ENCODE results near the gene TASP1. TPM values are rescaled to one million over a fixed set of nuclear protein-coding genes. Genes with fewer than 3 reads are reported as not detected.

The TASP1 gene
- total RNA-seq, 1 donor: 9.4 TPM

DNA sequence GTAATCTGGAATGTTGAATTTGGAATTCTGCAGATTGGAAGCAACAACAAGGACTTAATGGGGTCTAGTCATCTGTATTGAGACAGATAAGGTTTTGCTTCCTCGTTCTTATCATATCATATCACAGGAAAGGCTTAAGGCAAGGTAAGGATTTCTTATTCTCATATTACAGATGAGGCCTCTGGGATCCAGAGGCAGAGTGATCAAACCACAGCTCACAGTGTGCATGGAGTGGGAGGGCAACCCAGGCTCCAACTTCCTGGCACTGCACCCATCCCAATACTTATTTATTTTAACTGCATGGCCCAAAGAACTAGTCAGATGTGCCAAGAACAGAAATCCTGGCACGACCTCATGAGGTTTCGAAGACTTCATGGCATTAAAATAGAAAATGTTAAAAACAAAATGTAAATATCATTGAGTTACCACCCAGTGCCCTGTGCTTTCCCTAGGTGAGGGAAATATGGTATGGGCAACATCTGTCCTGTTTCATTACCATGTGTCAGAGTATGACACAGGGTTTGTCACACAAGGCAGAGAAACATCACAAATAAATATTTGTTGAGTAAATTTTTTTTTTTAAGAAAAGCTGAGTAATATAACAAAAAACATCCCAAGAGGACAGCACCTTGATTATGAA, 225.8 kb downstream of the TASP1 start:
- no peaks in the 10 kb centered on the region for H4K20me1 ChIP-seq (ENCODE audit: insufficient read depth, low read length)
- TF ChIP-seq, protein P1, sequence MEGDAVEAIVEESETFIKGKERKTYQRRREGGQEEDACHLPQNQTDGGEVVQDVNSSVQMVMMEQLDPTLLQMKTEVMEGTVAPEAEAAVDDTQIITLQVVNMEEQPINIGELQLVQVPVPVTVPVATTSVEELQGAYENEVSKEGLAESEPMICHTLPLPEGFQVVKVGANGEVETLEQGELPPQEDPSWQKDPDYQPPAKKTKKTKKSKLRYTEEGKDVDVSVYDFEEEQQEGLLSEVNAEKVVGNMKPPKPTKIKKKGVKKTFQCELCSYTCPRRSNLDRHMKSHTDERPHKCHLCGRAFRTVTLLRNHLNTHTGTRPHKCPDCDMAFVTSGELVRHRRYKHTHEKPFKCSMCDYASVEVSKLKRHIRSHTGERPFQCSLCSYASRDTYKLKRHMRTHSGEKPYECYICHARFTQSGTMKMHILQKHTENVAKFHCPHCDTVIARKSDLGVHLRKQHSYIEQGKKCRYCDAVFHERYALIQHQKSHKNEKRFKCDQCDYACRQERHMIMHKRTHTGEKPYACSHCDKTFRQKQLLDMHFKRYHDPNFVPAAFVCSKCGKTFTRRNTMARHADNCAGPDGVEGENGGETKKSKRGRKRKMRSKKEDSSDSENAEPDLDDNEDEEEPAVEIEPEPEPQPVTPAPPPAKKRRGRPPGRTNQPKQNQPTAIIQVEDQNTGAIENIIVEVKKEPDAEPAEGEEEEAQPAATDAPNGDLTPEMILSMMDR (IDR thresholded peaks at IDR 0.05; ENCODE audit: extremely low read depth, low read depth, low read length): no peak
- no peak for DNase-seq (ENCODE audit: insufficient read length, low spot score, missing footprints)
- no peak overlapping the region for H3K4me3 ChIP-seq (ENCODE audit: insufficient read depth, low read length)
- no peaks in the 10 kb centered on the region for H3K9me3 ChIP-seq (ENCODE audit: low read depth, low read length)
- H3K27me3 ChIP-seq (ENCODE audit: insufficient read depth, low read length): no peaks in the 10 kb centered on the region
- H3K27ac ChIP-seq (ENCODE audit: low read depth, low read length): no peak overlapping the region
- H3K36me3 ChIP-seq (ENCODE audit: insufficient read depth, low read length): no peaks in the 10 kb centered on the region
- H3K79me2 ChIP-seq (ENCODE audit: insufficient read depth, low read length): no peaks in the 10 kb centered on the region
- H3K4me1 ChIP-seq (ENCODE audit: insufficient read depth, low read length): no peaks in the 10 kb centered on the region
- H3K4me2 ChIP-seq (ENCODE audit: insufficient read depth, low read length): no peak overlapping the region
- H2AFZ ChIP-seq (ENCODE audit: low read length): no peak overlapping the region

DNA sequence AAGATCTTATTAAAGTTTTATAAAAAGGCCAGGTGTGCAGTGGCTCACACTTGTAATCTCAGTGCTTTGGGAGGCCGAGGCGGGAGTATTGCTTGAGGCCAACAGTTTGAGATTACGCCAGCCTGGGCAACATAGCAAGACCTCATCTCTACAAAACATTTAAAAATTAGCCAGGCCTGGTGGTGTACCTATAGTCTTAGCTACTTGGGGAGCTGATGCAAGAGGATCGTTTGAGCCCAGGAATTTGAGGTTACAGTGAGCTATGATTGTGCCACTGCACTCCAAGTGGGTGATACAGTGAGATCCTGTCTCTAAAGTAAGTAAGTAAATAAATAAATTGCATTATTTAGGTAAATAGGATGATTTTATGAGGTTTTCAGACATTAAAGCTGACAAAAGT, 234.4 kb downstream of the TASP1 start:
- Histone ChIP-seq H3K4me3 (ENCODE audit: insufficient read depth, low read length) (no peak overlapping the region), H3K9me3 (ENCODE audit: low read depth, low read length) (no peaks in the 10 kb centered on the region), H3K79me2 (ENCODE audit: insufficient read depth, low read length) (no peaks in the 10 kb centered on the region), H3K36me3 (ENCODE audit: insufficient read depth, low read length) (no peaks in the 10 kb centered on the region), H4K20me1 (ENCODE audit: insufficient read depth, low read length) (no peaks in the 10 kb centered on the region), H3K4me1 (ENCODE audit: insufficient read depth, low read length) (no peaks in the 10 kb centered on the region), H3K27ac (ENCODE audit: low read depth, low read length) (no peak overlapping the region), H2AFZ (ENCODE audit: low read length) (no peak overlapping the region), H3K4me2 (ENCODE audit: insufficient read depth, low read length) (no peak overlapping the region), H3K27me3 (ENCODE audit: insufficient read depth, low read length) (no peaks in the 10 kb centered on the region)
- no peak for DNase-seq (ENCODE audit: insufficient read length, low spot score, missing footprints)
- TF ChIP-seq, protein P1 (IDR thresholded peaks at IDR 0.05; ENCODE audit: extremely low read depth, low read depth, low read length): no peak

DNA sequence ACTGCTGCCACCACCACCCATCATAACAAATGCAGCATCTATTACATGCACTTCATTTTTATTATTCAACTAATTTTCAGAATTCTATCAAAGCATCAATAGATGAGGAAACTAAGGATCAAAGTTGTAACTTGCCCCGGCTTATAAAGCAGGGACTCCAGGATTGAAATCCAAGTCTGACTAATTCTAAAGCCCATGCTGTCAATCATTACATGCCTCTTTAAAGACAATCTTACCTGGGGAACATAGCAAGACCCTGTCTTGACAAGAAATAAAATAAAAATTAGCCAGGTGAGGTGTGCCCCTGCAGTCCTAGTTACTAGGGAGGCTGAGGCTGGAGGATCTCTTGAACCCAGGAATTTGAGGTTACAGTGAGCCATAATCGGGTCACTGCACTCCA, 235.3 kb downstream of the TASP1 start:
- no peaks in the 10 kb centered on the region for H3K36me3 ChIP-seq (ENCODE audit: insufficient read depth, low read length)
- H3K4me1 ChIP-seq (ENCODE audit: insufficient read depth, low read length): no peaks in the 10 kb centered on the region
- H3K9me3 ChIP-seq (ENCODE audit: low read depth, low read length): no peaks in the 10 kb centered on the region

DNA sequence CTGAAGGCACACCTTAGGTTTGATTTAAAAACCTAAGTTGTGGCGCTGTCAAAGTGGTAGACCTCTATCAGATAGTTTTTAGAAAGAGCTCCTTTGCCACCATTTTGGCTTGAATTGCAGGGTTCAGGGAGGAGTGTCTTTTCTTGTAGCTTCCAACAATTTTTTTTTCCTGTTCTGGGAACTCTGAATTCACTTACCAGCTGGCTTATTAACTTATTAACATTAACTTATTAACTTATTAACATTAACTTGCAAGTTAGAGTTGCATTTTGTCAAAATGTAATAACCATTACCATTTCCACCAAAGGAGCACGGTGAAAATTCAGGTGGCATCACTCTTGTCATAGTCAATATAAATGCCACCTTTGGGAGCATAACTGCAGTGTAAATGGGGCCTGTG, 235.7 kb downstream of the TASP1 start:
- Histone ChIP-seq H3K79me2 (ENCODE audit: insufficient read depth, low read length) (no peaks in the 10 kb centered on the region), H3K27ac (ENCODE audit: low read depth, low read length) (no peak overlapping the region), H3K36me3 (ENCODE audit: insufficient read depth, low read length) (no peaks in the 10 kb centered on the region), H3K4me2 (ENCODE audit: insufficient read depth, low read length) (no peak overlapping the region), H3K27me3 (ENCODE audit: insufficient read depth, low read length) (no peaks in the 10 kb centered on the region), H3K4me3 (ENCODE audit: insufficient read depth, low read length) (no peak overlapping the region), H4K20me1 (ENCODE audit: insufficient read depth, low read length) (no peaks in the 10 kb centered on the region), H2AFZ (ENCODE audit: low read length) (no peak overlapping the region), H3K9me3 (ENCODE audit: low read depth, low read length) (no peaks in the 10 kb centered on the region), H3K4me1 (ENCODE audit: insufficient read depth, low read length) (no peaks in the 10 kb centered on the region)
- TF ChIP-seq, protein P1 (IDR thresholded peaks at IDR 0.05; ENCODE audit: extremely low read depth, low read depth, low read length): no peak
- DNase-seq (ENCODE audit: insufficient read length, low spot score, missing footprints): no peak

More for the DNA sequence above, 235.3 kb downstream of the TASP1 start:
- no peak overlapping the region for H3K4me3 ChIP-seq (ENCODE audit: insufficient read depth, low read length)
- H3K27me3 ChIP-seq (ENCODE audit: insufficient read depth, low read length): no peaks in the 10 kb centered on the region
- no peaks in the 10 kb centered on the region for H4K20me1 ChIP-seq (ENCODE audit: insufficient read depth, low read length)
- H3K27ac ChIP-seq (ENCODE audit: low read depth, low read length): no peak overlapping the region
- no peak overlapping the region for H2AFZ ChIP-seq (ENCODE audit: low read length)
- TF ChIP-seq, protein P1 (IDR thresholded peaks at IDR 0.05; ENCODE audit: extremely low read depth, low read depth, low read length): no peak
- no peak for DNase-seq (ENCODE audit: insufficient read length, low spot score, missing footprints)
- H3K4me2 ChIP-seq (ENCODE audit: insufficient read depth, low read length): no peak overlapping the region
- H3K79me2 ChIP-seq (ENCODE audit: insufficient read depth, low read length): no peaks in the 10 kb centered on the region

Data from osteoblast (primary cell).